GM12878 (cell line): ENCODE results near the gene PDIA5. TPM values are rescaled to one million over a fixed set of nuclear protein-coding genes. Genes with fewer than 3 reads are reported as not detected.

Experiments used
- FOXK2 ChIP-seq: fragments of 450-650 bp; IDR thresholded peaks from 2 replicates; pipeline ENCODE4 v1.6.1; 2017; ENCODE audit warnings: mild to moderate bottlenecking, moderate library complexity
- JUND ChIP-seq: IDR thresholded peaks from 2 replicates; pipeline ENCODE4 v1.6.1; 2012; ENCODE audit warnings: low read depth, mild to moderate bottlenecking, low read length, improper control_type of control experiment, moderate library complexity
- MXI1 ChIP-seq: fragments of 150-350 bp; IDR thresholded peaks from 2 replicates; pipeline ENCODE4 v1.6.1; 2011; ENCODE audit warnings: low read depth, mild to moderate bottlenecking, inconsistent platforms, low read length, improper control_type of control experiment
- TBL1XR1 ChIP-seq: IDR thresholded peaks from 2 replicates; pipeline ENCODE4 v1.6.1; 2012; ENCODE audit warnings: low read depth, low read length, improper control_type of control experiment
- ZNF274 ChIP-seq: IDR thresholded peaks from one replicate; pipeline ENCODE4 v1.8.0; 2011; ENCODE audit not compliant: insufficient read length, insufficient read depth
- polyA plus RNA-seq, 11 experiments: library from polyadenylated mRNA; depleted of rRNA in 4 of 11; unstranded in 6 of 11; stranded (reverse) in 5 of 11; fragments of >200 nt; fragmentation: Nextera tagmentation in 4 of 11; fragmentation: Illumina TruSeq in 1 of 11; extraction: Ambion mirVana in 4 of 11; extraction: Trizol in 1 of 11; gene quantifications; 1 replicate in 1 of 11; 2 replicates in 10 of 11; pipeline versions ENCODE4 v1.2.1 to v1.2.3, GENCODE V29; 2011 to 2016; ENCODE audit warnings: inconsistent platforms in 2 of 11, missing spikeins in 2 of 11, low read depth in 1 of 11
- total RNA-seq, 4 experiments: library from RNA; depleted of rRNA in 3 of 4; stranded (reverse); fragments of >200 nt in 3 of 4; fragmentation: Illumina TruSeq in 1 of 4; extraction: Trizol in 1 of 4; gene quantifications; 2 replicates each; pipeline versions ENCODE4 v1.2.1 to v1.2.3, GENCODE V29; 2013 to 2021
- TF ChIP-seq, protein P1 (sequence below): IDR thresholded peaks from 2 replicates; pipeline ENCODE4 v1.6.1; 2012; ENCODE audit warnings: improper control_type of control experiment, low read depth, low read length; ENCODE audit not compliant: insufficient replicate concordance
- TF ChIP-seq, protein P2 (sequence below): fragments of 450-650 bp; IDR thresholded peaks from 2 replicates; pipeline ENCODE4 v1.6.1; 2017; ENCODE audit warnings: antibody characterized with exemption, mild to moderate bottlenecking, moderate library complexity

Gene PDIA5
- total and polyA plus RNA-seq, 10 of the 15 experiments (the other 5 are each of a cell fraction or from before 2014, with no cell fraction given) = 4.1 to 24.8 (median 19.2) TPM

DNA sequence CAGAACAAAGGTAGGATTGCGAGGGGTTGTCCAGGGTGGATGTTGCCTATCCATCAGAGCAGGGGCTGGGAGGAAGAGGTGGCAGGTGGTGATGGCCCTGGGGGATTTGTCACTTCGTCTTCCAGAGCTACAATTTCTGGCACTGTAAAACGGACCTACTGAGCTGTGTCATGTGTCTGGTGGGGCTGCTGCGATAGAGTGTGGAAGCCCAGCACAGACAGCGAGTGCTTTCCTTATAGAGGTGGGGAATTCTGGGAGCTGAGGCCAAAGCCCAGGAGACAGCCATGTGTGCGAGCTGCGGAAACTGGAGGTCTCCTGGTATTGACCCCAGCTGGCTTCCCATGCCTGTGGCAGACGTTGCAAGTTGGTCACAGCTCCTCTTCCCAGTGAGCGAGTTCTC lies 73.7 kb downstream of the PDIA5 start (continued):
- TF ChIP-seq, protein P1, sequence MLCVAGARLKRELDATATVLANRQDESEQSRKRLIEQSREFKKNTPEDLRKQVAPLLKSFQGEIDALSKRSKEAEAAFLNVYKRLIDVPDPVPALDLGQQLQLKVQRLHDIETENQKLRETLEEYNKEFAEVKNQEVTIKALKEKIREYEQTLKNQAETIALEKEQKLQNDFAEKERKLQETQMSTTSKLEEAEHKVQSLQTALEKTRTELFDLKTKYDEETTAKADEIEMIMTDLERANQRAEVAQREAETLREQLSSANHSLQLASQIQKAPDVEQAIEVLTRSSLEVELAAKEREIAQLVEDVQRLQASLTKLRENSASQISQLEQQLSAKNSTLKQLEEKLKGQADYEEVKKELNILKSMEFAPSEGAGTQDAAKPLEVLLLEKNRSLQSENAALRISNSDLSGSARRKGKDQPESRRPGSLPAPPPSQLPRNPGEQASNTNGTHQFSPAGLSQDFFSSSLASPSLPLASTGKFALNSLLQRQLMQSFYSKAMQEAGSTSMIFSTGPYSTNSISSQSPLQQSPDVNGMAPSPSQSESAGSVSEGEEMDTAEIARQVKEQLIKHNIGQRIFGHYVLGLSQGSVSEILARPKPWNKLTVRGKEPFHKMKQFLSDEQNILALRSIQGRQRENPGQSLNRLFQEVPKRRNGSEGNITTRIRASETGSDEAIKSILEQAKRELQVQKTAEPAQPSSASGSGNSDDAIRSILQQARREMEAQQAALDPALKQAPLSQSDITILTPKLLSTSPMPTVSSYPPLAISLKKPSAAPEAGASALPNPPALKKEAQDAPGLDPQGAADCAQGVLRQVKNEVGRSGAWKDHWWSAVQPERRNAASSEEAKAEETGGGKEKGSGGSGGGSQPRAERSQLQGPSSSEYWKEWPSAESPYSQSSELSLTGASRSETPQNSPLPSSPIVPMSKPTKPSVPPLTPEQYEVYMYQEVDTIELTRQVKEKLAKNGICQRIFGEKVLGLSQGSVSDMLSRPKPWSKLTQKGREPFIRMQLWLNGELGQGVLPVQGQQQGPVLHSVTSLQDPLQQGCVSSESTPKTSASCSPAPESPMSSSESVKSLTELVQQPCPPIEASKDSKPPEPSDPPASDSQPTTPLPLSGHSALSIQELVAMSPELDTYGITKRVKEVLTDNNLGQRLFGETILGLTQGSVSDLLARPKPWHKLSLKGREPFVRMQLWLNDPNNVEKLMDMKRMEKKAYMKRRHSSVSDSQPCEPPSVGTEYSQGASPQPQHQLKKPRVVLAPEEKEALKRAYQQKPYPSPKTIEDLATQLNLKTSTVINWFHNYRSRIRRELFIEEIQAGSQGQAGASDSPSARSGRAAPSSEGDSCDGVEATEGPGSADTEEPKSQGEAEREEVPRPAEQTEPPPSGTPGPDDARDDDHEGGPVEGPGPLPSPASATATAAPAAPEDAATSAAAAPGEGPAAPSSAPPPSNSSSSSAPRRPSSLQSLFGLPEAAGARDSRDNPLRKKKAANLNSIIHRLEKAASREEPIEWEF = no peak
- TF ChIP-seq TBL1XR1 = no peak
- TF ChIP-seq, protein P2, sequence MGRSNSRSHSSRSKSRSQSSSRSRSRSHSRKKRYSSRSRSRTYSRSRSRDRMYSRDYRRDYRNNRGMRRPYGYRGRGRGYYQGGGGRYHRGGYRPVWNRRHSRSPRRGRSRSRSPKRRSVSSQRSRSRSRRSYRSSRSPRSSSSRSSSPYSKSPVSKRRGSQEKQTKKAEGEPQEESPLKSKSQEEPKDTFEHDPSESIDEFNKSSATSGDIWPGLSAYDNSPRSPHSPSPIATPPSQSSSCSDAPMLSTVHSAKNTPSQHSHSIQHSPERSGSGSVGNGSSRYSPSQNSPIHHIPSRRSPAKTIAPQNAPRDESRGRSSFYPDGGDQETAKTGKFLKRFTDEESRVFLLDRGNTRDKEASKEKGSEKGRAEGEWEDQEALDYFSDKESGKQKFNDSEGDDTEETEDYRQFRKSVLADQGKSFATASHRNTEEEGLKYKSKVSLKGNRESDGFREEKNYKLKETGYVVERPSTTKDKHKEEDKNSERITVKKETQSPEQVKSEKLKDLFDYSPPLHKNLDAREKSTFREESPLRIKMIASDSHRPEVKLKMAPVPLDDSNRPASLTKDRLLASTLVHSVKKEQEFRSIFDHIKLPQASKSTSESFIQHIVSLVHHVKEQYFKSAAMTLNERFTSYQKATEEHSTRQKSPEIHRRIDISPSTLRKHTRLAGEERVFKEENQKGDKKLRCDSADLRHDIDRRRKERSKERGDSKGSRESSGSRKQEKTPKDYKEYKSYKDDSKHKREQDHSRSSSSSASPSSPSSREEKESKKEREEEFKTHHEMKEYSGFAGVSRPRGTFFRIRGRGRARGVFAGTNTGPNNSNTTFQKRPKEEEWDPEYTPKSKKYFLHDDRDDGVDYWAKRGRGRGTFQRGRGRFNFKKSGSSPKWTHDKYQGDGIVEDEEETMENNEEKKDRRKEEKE = no peak
- TF ChIP-seq JUND = no peak
- TF ChIP-seq FOXK2 = no peak
- no peak for TF ChIP-seq MXI1
- no peak for TF ChIP-seq ZNF274
